Activated T-cell treated with anti-CD3 and anti-CD28 coated beads for 1 hour (primary cell): Measurements from ENCODE around the gene NFX1.
"Not testable (repeated sequence)": the region's sequence is repeated elsewhere in the genome, so short reads cannot be mapped to it uniquely, and the experiment has no call there.

ENCODE experiments used
- DNase-seq: peaks from one replicate; pipeline ENCODE4 v3.0.0-alpha.2; 2020; ENCODE audit warnings: low read depth

NFX1 gene

DNA sequence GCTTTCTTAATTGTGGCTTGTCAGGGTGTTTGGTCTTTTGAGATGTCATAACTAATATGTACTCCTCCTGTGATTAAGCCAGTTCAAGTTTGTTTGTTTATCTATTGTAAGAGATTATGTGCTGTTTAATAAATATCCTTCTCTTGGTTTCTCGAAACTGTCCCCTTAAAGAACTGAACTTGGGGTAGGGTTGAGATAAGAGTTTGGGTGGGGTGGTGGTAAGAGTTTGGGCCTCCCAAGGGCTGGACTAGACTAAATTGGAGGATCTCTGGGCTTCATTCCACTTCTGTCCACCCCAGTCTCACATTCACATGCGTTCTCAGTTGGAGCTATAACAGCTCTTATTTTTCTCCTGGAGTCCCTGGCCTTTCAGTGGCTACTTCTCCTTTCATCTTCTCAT, 73.8 kb downstream of the NFX1 start:
- no peak for DNase-seq

GRCh38 chr9:33364814-33365213, 74.5 kb downstream of the NFX1 start:
- not testable (repeated sequence) for DNase-seq

- no peak for DNase-seq
These were observed 76.7 kb downstream of the NFX1 start for GRCh38 chr9:33366979-33367480.

- DNase-seq = no peak
These were observed 82.6 kb downstream of the NFX1 start for GRCh38 chr9:33372900-33373299.

GRCh38 chr9:33374190-33374589, 83.9 kb downstream of the NFX1 start:
- no peak for DNase-seq

- peak; percentile 53 for DNase-seq
These were observed 84.4 kb downstream of the NFX1 start for GRCh38 chr9:33374634-33375237.

GRCh38 chr9:33375238-33375840, 85.0 kb downstream of the NFX1 start:
- DNase-seq = no peak

- DNase-seq = no peak
These were observed 85.6 kb downstream of the NFX1 start for GRCh38 chr9:33375841-33376321.

DNA sequence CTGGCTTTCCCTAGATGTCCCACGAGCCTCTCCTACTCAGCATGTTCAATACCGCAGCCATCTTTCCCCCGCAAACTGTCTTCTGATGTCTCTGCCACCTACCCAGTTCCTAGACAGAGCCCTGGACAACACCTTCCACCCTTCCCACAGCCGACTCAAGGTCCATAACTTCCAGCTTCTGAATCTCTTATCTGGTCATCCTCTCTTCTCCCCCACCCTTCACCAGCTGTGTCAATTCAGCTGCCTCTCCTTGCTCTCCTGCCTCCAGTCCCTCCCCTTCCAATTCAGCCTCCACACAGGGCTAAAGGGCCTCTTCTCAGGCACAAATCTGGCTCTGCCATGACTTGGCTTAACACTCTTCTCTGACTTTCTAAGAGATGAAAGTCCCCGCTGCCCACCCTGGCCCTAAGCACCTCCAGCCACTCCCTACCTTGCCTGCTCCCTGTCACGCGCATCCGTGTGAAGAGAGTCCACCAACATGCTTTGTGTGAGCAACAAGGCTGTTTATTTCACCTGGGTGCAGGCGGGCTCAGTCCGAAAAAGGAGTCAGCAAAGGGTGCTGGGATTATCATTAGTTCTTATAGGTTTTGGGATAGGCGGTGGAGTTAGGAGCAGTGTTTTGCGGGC, 86.9 kb downstream of the NFX1 start:
- no peak for DNase-seq

- DNase-seq = no peak
These were observed 87.9 kb downstream of the NFX1 start for GRCh38 chr9:33378121-33378795.

DNA sequence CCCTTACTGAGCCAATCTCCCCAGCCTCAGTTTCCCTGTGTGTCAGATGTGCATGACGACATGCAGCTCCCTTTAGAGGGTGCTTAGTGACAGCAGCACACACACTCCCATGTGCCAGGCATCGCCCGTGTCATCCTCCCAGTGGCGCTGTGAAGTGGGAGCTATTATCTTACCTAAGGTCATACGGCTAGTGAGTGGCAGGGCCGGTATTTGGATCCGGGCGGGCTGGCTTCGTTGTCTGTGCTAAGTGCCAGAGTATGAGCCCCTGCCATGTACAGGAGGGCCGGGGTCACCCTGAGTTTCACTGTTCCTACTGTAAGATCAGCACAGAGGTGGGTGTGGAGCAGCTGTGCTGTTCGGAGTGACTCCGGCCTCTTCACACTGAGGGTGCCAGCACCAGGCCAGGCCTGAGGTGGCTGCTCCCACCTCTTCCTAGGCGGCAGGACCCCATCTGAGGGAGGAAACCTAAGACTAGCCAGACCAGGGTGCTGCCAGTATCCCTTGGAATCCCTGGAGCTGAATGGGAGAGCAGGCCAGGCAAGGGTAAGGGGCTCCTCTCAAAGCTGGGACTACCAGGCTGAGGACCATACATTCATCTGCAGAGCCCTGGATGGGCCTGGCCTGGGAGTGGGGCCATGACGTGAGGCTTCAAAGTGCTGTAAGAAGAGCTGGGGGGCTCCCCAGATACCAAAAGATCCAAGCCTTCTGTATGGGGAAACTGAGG, 89.5 kb downstream of the NFX1 start:
- DNase-seq = no peak

- DNase-seq = no peak
These were observed 90.2 kb downstream of the NFX1 start for GRCh38 chr9:33380390-33381094.

DNA sequence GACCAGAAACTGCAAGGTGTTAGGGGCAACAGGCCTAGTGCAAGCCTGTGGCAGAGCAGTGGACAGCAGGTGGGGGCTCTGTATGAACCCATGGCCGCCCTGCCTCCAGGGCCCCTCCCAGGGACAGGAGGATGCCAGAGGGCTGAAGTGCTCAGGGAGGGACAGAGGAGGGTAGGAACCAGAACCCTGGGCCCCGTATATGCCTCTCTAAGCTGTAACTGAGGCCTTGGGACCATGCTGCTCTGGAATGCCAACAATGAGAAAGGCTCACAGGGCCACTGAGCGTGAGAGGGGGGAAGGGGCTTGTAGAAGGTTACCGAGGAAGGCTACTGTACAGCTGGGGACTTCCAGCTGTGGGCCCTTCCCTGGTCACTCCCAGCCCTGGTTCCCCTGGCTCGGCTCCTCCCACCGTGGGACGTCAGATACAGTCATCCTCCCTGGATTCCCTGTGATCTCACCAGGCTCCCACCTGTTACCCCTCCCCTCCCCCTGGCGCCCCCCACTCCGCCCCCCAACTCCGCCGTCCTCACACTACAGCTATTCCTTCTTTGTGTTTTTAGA, 91.0 kb downstream of the NFX1 start:
- DNase-seq = no peak

DNA sequence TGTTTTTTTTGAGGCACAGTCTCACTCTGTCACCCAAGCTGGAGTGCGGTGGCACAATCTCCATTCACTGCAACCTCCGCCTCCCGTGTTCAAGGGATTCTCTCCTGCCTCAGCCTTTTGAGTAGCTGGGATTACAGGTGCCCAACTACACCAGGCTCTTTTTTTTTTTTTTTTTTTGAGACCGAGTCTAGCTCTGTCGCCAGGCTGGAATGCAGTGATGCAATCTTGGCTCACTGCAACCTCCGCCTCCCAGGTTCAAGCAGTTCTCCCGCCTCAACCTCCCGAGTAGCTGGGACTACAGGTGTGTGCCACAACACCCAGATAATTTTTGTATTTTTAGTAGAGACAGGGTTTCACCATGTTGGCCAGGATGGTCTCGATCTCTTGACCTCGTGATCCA, 92.1 kb downstream of the NFX1 start:
- not testable (repeated sequence) for DNase-seq

DNA sequence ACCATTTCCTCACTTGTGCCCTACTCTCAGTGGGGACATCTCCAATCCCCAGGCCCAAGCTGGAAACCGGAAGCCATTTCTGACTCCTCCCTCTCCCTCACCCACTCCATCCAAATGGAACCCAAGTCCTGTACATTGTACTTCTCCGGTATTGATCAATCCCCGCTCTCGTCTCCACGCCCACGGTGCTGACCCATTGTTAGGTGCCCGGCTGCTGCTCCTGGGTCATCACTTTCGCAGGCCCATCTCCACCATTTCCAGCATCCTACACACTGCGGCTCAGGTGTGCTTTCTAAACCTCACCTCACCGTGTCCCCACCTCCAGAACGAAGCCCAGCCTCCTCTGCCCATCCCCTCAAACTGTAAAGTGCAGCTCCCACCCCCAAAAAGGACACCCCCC, 93.1 kb downstream of the NFX1 start:
- not testable (repeated sequence) for DNase-seq

GRCh38 chr9:33385536-33385935, 95.2 kb downstream of the NFX1 start:
- DNase-seq = not testable (repeated sequence)

DNA sequence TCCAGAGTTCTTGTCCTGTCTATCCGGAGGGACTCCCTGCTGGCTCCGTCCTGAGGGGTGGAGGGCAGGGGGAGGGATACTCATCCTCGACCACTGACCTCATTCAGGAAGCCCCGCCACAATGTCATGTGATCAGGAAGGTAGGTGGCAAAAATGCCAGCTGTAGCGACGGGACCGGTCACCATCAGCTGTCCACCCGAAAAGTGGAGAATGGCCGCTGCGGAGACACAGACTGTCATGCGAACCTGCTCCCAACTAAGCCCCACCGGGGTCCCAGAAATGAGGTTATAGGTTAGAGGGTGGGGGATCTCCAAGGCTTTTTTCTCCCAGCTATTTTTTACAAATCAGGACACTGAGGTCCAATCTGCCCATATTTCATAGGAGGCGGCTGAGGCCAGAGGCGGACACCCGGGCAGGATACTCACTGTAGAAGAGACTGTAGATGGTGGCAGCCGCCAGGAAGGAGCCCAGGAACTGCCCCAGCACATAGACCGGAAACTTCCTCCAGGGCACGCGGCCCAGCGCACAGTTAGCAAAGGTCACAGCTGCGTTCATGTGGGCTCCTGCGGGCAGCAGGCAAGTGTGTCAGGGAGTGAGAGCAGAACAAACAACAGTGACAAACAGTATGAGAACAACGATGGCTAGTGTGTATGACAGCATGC, 95.8 kb downstream of the NFX1 start:
- DNase-seq = not testable (repeated sequence)

DNA sequence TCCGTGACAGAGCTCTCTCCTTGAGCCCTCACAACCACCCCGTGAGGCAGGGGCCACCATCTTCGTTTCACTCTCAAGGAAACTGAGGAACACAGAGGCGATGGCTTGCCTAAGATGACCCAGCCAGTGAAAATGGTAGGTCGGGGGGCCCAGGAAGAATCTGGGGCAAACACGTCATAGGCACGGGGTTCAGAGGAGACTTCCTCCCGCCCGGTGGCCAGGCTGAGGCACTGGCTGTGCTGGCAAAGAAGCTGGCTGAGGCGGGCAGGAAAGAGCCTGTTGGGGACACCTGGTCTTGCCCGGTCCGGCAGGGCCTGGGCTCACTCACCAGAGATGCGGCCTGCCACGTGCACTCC, 96.3 kb downstream of the NFX1 start:
- DNase-seq = not testable (repeated sequence)

GRCh38 chr9:33386998-33387397, 96.7 kb downstream of the NFX1 start:
- not testable (repeated sequence) for DNase-seq
